ENCODE results near the gene PEX26.

GRCh38 chr22:18058371-18059093 is 19.3 kb upstream of the PEX26 start:
- TF ChIP-seq, protein P1, sequence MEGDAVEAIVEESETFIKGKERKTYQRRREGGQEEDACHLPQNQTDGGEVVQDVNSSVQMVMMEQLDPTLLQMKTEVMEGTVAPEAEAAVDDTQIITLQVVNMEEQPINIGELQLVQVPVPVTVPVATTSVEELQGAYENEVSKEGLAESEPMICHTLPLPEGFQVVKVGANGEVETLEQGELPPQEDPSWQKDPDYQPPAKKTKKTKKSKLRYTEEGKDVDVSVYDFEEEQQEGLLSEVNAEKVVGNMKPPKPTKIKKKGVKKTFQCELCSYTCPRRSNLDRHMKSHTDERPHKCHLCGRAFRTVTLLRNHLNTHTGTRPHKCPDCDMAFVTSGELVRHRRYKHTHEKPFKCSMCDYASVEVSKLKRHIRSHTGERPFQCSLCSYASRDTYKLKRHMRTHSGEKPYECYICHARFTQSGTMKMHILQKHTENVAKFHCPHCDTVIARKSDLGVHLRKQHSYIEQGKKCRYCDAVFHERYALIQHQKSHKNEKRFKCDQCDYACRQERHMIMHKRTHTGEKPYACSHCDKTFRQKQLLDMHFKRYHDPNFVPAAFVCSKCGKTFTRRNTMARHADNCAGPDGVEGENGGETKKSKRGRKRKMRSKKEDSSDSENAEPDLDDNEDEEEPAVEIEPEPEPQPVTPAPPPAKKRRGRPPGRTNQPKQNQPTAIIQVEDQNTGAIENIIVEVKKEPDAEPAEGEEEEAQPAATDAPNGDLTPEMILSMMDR (IDR thresholded peaks at IDR 0.05): no peak
- TF ChIP-seq POLR2A (IDR thresholded peaks at IDR 0.05): no peak
